Stomach (tissue), 4 donors: ENCODE results near the gene NAALADL2.

ENCODE experiments used
- EP300 ChIP-seq: sonication (generic); formaldehyde crosslinking; IDR thresholded peaks from one replicate; pipeline ENCODE4 v1.6.1; 2017; ENCODE audit warnings: antibody characterized with exemption
- POLR2A ChIP-seq, 4 donors: fragments of 450-650 bp; IDR thresholded peaks; one replicate each; pipeline ENCODE4 v1.6.1; 2016; ENCODE audit warnings: antibody characterized with exemption in 4 of 4, control low read depth in 2 of 4, mild to moderate bottlenecking in 1 of 4, moderate library complexity in 1 of 4

GRCh38 chr3:174815750-174816149, 43.4 kb upstream of the NAALADL2 start:
- no peak for TF ChIP-seq POLR2A (IDR thresholded peaks at IDR 0.05)
- TF ChIP-seq EP300: no peak
